ENCODE measurements around the gene MEIOB.

MEIOB gene

DNA sequence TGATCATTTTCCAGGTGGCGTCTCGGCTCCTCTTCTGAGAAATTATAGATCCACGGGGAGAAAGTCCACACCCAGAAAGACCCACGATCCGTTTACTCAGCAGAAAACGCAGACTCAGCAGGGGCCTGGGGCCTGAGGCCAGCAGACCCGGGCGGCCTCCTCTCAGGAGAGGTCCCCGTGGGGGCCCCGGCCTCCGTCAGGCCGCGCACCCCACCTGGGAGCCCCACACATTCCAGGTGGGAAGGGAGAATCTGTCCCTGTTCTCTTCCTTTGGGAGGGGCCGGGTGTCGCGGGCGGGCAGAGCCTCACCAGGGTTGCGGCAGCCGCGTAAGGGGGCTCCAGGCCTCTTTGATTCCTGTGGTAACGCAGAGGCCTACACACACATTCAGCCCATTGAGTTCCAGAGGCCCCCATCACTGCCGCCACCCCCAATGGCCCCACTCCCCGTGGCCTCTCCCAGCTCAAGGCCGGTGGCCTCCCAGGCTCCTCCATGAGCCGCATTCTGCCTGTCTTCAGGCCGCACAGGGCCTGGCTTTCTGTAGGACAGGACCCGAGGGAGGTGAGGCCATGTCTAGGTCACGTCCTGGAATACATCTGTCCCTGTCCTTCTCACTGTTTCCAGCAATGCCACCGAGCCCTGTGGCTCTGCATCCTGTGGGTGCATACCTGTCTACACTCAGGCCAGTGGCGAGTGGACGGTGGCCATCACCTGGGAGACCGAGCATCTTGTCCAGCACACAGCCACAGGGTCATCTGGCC is 76.9 kb downstream of the MEIOB start:
- no peaks in the 10 kb centered on the region for H3K36me3 ChIP-seq (ENCODE audit: control insufficient read depth in 2 of 2, insufficient read depth in 2 of 2, low read length in 2 of 2)
- H3K27ac ChIP-seq (ENCODE audit: low read depth in 2 of 2, low read length in 2 of 2): no peak overlapping the region
- H3K9ac ChIP-seq (ENCODE audit: low read depth in 1 of 2, low read length in 2 of 2): no peak overlapping the region
- H3K27me3 ChIP-seq (ENCODE audit: control insufficient read depth in 2 of 2, insufficient read depth in 2 of 2, low read length in 2 of 2): no peaks in the 10 kb centered on the region
- no peak overlapping the region for H3K4me3 ChIP-seq (ENCODE audit: low read length in 2 of 2)
- H3K9me3 ChIP-seq (ENCODE audit: control insufficient read depth in 2 of 2, low read length in 2 of 2): no peaks in the 10 kb centered on the region
- no peaks in the 10 kb centered on the region for H3K4me1 ChIP-seq (ENCODE audit: control insufficient read depth in 2 of 2, insufficient read depth in 2 of 2, low read length in 2 of 2)

- H3K4me3 ChIP-seq (ENCODE audit: low read length in 2 of 2): no peak overlapping the region
- H3K4me1 ChIP-seq (ENCODE audit: control insufficient read depth in 2 of 2, insufficient read depth in 2 of 2, low read length in 2 of 2): no peaks in the 10 kb centered on the region
- no peaks in the 10 kb centered on the region for H3K27me3 ChIP-seq (ENCODE audit: control insufficient read depth in 2 of 2, insufficient read depth in 2 of 2, low read length in 2 of 2)
- no peak overlapping the region for H3K9ac ChIP-seq (ENCODE audit: low read depth in 1 of 2, low read length in 2 of 2)
- no peak overlapping the region for H3K27ac ChIP-seq (ENCODE audit: low read depth in 2 of 2, low read length in 2 of 2)
- H3K9me3 ChIP-seq (ENCODE audit: control insufficient read depth in 2 of 2, low read length in 2 of 2): no peaks in the 10 kb centered on the region
- H3K36me3 ChIP-seq (ENCODE audit: control insufficient read depth in 2 of 2, insufficient read depth in 2 of 2, low read length in 2 of 2): no peaks in the 10 kb centered on the region
These were observed 77.6 kb downstream of the MEIOB start for GRCh38 chr16:1794221-1794871.

DNA sequence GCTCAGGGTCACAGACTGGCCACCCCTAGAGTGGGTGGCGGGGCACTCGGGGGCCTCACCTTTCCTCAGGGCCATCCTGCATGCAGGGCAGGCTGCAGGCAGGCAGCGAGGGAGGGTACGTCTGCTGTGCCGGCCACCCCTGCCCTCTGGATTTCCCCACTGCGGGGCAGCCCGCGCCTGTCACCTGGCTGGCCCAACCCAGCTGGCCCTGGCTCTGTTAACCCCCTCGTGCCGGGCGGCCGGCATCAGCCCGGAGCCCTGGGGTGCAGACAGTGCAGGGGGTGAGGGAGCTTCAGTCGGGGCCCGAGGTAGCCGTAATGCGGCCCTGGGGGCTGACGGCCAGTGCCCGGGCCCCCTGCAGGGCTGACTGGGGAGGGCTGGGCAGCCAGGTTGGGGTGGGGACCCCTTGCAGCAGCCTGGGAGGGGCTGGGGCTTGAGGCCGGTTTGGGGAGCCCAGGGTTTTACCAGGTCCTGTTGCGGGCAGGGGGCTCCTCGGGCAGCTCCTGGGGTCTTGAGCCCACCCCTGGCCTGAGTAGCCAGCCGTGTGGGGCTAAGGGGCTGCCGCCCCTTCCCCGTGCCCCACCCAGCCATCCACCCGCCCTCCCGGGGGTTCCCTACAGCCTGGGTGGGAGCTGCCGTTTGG is 78.3 kb downstream of the MEIOB start, which contains the start of gene IGFALS:
Gene IGFALS, minus strand, starts transcription at position 128 of the 643 bp plus-strand sequence. Its CDS starts 53 bp downstream, at position 75.
- Histone ChIP-seq H3K27me3 (ENCODE audit: control insufficient read depth in 2 of 2, insufficient read depth in 2 of 2, low read length in 2 of 2) (no peaks in the 10 kb centered on the region), H3K4me1 (ENCODE audit: control insufficient read depth in 2 of 2, insufficient read depth in 2 of 2, low read length in 2 of 2) (no peaks in the 10 kb centered on the region), H3K27ac (ENCODE audit: low read depth in 2 of 2, low read length in 2 of 2) (no peak within 1 kb of the TSS), H3K9me3 (ENCODE audit: control insufficient read depth in 2 of 2, low read length in 2 of 2) (no peaks in the 10 kb centered on the region), H3K9ac (ENCODE audit: low read depth in 1 of 2, low read length in 2 of 2) (no peak within 1 kb of the TSS), H3K4me3 (ENCODE audit: low read length in 2 of 2) (no peak within 1 kb of the TSS), H3K36me3 (ENCODE audit: control insufficient read depth in 2 of 2, insufficient read depth in 2 of 2, low read length in 2 of 2) (peaks cover 0 to 5% of the 10 kb centered on the region in 2 donors)

GRCh38 chr16:1792836-1793577 is 79.0 kb downstream of the MEIOB start:
- Histone ChIP-seq H3K4me3 (ENCODE audit: low read length in 2 of 2) (no peak overlapping the region), H3K36me3 (ENCODE audit: control insufficient read depth in 2 of 2, insufficient read depth in 2 of 2, low read length in 2 of 2) (peaks cover 0 to 9% of the 10 kb centered on the region in 2 donors), H3K9ac (ENCODE audit: low read depth in 1 of 2, low read length in 2 of 2) (no peak overlapping the region), H3K27ac (ENCODE audit: low read depth in 2 of 2, low read length in 2 of 2) (no peak overlapping the region), H3K9me3 (ENCODE audit: control insufficient read depth in 2 of 2, low read length in 2 of 2) (no peaks in the 10 kb centered on the region), H3K4me1 (ENCODE audit: control insufficient read depth in 2 of 2, insufficient read depth in 2 of 2, low read length in 2 of 2) (no peaks in the 10 kb centered on the region), H3K27me3 (ENCODE audit: control insufficient read depth in 2 of 2, insufficient read depth in 2 of 2, low read length in 2 of 2) (no peaks in the 10 kb centered on the region)

- no peak overlapping the region for H3K27ac ChIP-seq (ENCODE audit: low read depth in 2 of 2, low read length in 2 of 2)
- H3K9ac ChIP-seq (ENCODE audit: low read depth in 1 of 2, low read length in 2 of 2): no peak overlapping the region
- no peaks in the 10 kb centered on the region for H3K9me3 ChIP-seq (ENCODE audit: control insufficient read depth in 2 of 2, low read length in 2 of 2)
- no peaks in the 10 kb centered on the region for H3K27me3 ChIP-seq (ENCODE audit: control insufficient read depth in 2 of 2, insufficient read depth in 2 of 2, low read length in 2 of 2)
- H3K36me3 ChIP-seq (ENCODE audit: control insufficient read depth in 2 of 2, insufficient read depth in 2 of 2, low read length in 2 of 2): peaks cover 0 to 11% of the 10 kb centered on the region in 2 donors
- no peaks in the 10 kb centered on the region for H3K4me1 ChIP-seq (ENCODE audit: control insufficient read depth in 2 of 2, insufficient read depth in 2 of 2, low read length in 2 of 2)
- no peak overlapping the region for H3K4me3 ChIP-seq (ENCODE audit: low read length in 2 of 2)
These were observed 79.8 kb downstream of the MEIOB start for GRCh38 chr16:1791943-1792812.

DNA sequence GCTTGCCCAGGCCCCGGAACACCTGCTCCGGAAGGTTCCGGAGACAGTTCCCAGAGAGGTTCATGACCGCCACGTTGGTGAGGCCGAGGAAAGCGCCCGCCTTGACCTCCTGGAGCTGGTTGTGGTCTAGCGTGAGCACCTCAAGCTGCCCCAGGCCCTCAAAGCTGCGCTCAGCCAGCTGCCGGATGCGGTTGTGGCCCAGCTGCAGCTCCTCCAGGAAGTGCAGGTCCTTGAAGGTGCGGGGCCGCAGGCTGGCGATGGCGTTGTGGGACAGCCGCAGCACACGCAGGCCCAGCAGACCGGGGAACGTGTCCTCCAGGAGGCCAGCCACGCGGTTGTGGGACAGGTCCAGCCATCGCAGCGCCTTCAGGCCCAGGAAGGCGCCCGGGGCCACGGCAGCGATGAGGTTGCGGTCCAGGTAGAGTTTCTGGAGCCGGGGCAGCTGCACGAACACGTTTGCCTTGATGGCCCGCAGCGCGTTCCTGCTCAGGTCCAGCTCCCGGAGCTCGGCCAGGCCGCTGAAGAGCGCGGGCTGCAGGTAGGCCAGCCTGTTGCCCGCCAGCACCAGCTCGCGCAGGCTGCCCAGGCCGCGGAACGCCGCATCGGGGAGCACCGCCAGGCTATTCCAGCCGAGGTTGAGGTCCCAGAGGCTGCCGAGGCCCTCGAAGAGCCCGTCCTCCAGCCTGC is 80.6 kb downstream of the MEIOB start:
- no peak overlapping the region for H3K4me3 ChIP-seq (ENCODE audit: low read length in 2 of 2)
- peaks cover 0 to 14% of the 10 kb centered on the region in 2 donors for H3K36me3 ChIP-seq (ENCODE audit: control insufficient read depth in 2 of 2, insufficient read depth in 2 of 2, low read length in 2 of 2)

DNA sequence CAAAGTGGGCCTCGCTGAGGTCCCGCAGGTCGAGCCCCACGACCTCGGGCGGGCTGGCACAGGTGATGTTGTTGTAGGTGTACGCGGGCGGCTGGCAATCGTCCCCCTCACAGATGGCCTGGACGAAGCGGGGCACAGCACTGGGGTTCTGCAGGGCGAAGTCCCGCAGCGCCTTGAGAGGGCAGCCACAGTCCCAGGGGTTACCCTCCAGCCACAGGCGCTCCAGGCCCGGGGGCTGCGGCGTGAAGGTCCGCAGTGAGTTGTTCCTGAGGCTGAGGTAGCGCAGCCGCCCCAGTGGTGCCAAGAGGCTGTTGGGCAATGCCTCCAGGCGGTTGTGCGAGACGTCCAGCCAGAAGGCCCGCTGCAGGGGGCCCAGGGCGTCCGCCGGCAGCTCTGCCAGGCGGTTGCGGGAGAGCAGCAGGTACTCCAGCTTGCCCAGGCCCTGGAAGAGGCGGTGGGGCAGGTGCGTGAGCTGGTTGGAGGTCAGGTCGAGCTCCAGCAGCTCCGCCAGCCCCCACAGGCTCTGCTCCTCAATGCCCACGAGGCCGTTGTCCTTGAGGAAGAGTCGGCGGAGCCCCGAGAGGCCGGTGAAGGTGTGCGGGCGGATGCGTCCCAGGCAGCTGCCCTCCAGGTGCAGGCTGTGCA is 81.2 kb downstream of the MEIOB start:
- H3K4me1 ChIP-seq (ENCODE audit: control insufficient read depth in 2 of 2, insufficient read depth in 2 of 2, low read length in 2 of 2): no peaks in the 10 kb centered on the region
- no peak overlapping the region for H3K9ac ChIP-seq (ENCODE audit: low read depth in 1 of 2, low read length in 2 of 2)
- no peaks in the 10 kb centered on the region for H3K27me3 ChIP-seq (ENCODE audit: control insufficient read depth in 2 of 2, insufficient read depth in 2 of 2, low read length in 2 of 2)
- H3K9me3 ChIP-seq (ENCODE audit: control insufficient read depth in 2 of 2, low read length in 2 of 2): no peaks in the 10 kb centered on the region
- no peak overlapping the region for H3K27ac ChIP-seq (ENCODE audit: low read depth in 2 of 2, low read length in 2 of 2)
- H3K4me3 ChIP-seq (ENCODE audit: low read length in 2 of 2): no peak overlapping the region
- peaks cover 0 to 16% of the 10 kb centered on the region in 2 donors for H3K36me3 ChIP-seq (ENCODE audit: control insufficient read depth in 2 of 2, insufficient read depth in 2 of 2, low read length in 2 of 2)

More for the DNA sequence above, 80.6 kb downstream of the MEIOB start:
- no peaks in the 10 kb centered on the region for H3K9me3 ChIP-seq (ENCODE audit: control insufficient read depth in 2 of 2, low read length in 2 of 2)
- no peaks in the 10 kb centered on the region for H3K27me3 ChIP-seq (ENCODE audit: control insufficient read depth in 2 of 2, insufficient read depth in 2 of 2, low read length in 2 of 2)
- H3K4me1 ChIP-seq (ENCODE audit: control insufficient read depth in 2 of 2, insufficient read depth in 2 of 2, low read length in 2 of 2): no peaks in the 10 kb centered on the region
- H3K27ac ChIP-seq (ENCODE audit: low read depth in 2 of 2, low read length in 2 of 2): no peak overlapping the region
- H3K9ac ChIP-seq (ENCODE audit: low read depth in 1 of 2, low read length in 2 of 2): no peak overlapping the region

- no peaks in the 10 kb centered on the region for H3K4me1 ChIP-seq (ENCODE audit: control insufficient read depth in 2 of 2, insufficient read depth in 2 of 2, low read length in 2 of 2)
- H3K27ac ChIP-seq (ENCODE audit: low read depth in 2 of 2, low read length in 2 of 2): no peak overlapping the region
- peaks cover 0 to 16% of the 10 kb centered on the region in 2 donors for H3K36me3 ChIP-seq (ENCODE audit: control insufficient read depth in 2 of 2, insufficient read depth in 2 of 2, low read length in 2 of 2)
- H3K27me3 ChIP-seq (ENCODE audit: control insufficient read depth in 2 of 2, insufficient read depth in 2 of 2, low read length in 2 of 2): no peaks in the 10 kb centered on the region
- no peak overlapping the region for H3K9ac ChIP-seq (ENCODE audit: low read depth in 1 of 2, low read length in 2 of 2)
- H3K9me3 ChIP-seq (ENCODE audit: control insufficient read depth in 2 of 2, low read length in 2 of 2): no peaks in the 10 kb centered on the region
- H3K4me3 ChIP-seq (ENCODE audit: low read length in 2 of 2): no peak overlapping the region
These were observed 81.7 kb downstream of the MEIOB start for GRCh38 chr16:1790261-1790610.

All from mucosa of rectum (tissue), 2 donors.